Calu3 (cell line): ENCODE data around the gene QRFPR. TPM values are rescaled to one million over a fixed set of nuclear protein-coding genes. Genes with fewer than 3 reads are reported as not detected.

Source experiments
- BruUV-seq: library from RNA; stranded (reverse); fragments of 400-500 nt; replicated peaks from 2 replicates; lab custom pipeline; 2021; lab: Mats Ljungman, UMichigan
- CTCF ChIA-PET: fragments of 300-600 bp; sonication (Branson Sonifier 250); formaldehyde crosslinking; loops from one replicate; lab custom pipeline; 2022; ENCODE audit warnings: antibody characterized with exemption; lab: Charles Lee
- DNase-seq: peaks from one replicate; pipeline ENCODE4 v3.0.0; 2022
- H3K27ac Mint-ChIP-seq: one replicate; pipeline ENCODE4 v1.8.0; 2022; ENCODE audit warnings: mixed read lengths; ENCODE audit not compliant: unreplicated experiment
- H3K27me3 Mint-ChIP-seq: one replicate; pipeline ENCODE4 v1.8.0; 2022; ENCODE audit warnings: mixed read lengths; ENCODE audit not compliant: unreplicated experiment
- H3K36me3 Mint-ChIP-seq: one replicate; pipeline ENCODE4 v1.8.0; 2022; ENCODE audit warnings: mild to moderate bottlenecking, moderate library complexity, mixed read lengths; ENCODE audit not compliant: insufficient read depth, unreplicated experiment
- H3K4me1 Mint-ChIP-seq: one replicate; pipeline ENCODE4 v1.8.0; 2022; ENCODE audit warnings: mild to moderate bottlenecking, low read depth, mixed read lengths; ENCODE audit not compliant: unreplicated experiment
- H3K4me3 Mint-ChIP-seq: one replicate; pipeline ENCODE4 v1.8.0; 2022; ENCODE audit warnings: mild to moderate bottlenecking, low read depth, moderate library complexity, mixed read lengths; ENCODE audit not compliant: unreplicated experiment
- H3K9me3 Mint-ChIP-seq: one replicate; pipeline ENCODE4 v1.8.0; 2022; ENCODE audit warnings: low read depth, mixed read lengths; ENCODE audit not compliant: unreplicated experiment
- intact Hi-C: fragments of 100-400 bp; cut with micrococcal nuclease; formaldehyde crosslinking; loops from one replicate; pipeline ENCODE4 v1.10.0; 2022; ENCODE audit not compliant: unreplicated experiment
- total RNA-seq: library from RNA; stranded (reverse); gene quantifications from 2 replicates; pipeline ENCODE4 v1.2.3, GENCODE V29; 2022
- TF ChIP-seq, protein P1 (sequence below): fragments of 200-600 bp; IDR thresholded peaks from one replicate; pipeline ENCODE4 v1.8.0; 2022; ENCODE audit warnings: antibody characterized with exemption; ENCODE audit not compliant: unreplicated experiment

QRFPR gene
- total RNA-seq, 1 experiment from 2014 or later, result 1.0 TPM

DNA sequence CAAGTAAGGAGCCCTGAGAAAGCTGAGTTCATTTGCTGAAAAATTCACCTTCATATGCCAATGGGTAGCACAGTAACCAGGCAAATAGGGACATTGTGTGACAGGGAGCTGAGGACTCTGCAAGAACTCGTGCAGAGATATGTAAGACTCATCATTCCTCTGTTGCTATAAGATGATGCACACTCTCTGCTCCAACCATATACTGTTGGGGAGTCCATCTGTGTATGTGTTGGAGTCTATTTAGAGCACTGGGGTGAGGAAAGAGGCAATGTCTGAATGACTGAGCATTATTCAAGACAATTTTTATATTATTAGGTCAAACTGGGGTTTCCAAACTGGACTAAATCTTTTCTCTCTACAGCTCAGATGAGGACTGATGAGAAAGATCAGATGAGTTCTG, 100.4 kb downstream of the QRFPR start:
- Mint-ChIP-seq H3K27ac (no peak overlapping the region), H3K4me1 (peaks cover 13% of the 10 kb centered on the region), H3K27me3 (no peaks in the 10 kb centered on the region), H3K9me3 (no peaks in the 10 kb centered on the region), H3K36me3 (no peaks in the 10 kb centered on the region), H3K4me3 (no peak overlapping the region)
- intact Hi-C loops, result no loop called here
- CTCF ChIA-PET, result no interaction called here
- DNase-seq, result no peak
- TF ChIP-seq, protein P1, sequence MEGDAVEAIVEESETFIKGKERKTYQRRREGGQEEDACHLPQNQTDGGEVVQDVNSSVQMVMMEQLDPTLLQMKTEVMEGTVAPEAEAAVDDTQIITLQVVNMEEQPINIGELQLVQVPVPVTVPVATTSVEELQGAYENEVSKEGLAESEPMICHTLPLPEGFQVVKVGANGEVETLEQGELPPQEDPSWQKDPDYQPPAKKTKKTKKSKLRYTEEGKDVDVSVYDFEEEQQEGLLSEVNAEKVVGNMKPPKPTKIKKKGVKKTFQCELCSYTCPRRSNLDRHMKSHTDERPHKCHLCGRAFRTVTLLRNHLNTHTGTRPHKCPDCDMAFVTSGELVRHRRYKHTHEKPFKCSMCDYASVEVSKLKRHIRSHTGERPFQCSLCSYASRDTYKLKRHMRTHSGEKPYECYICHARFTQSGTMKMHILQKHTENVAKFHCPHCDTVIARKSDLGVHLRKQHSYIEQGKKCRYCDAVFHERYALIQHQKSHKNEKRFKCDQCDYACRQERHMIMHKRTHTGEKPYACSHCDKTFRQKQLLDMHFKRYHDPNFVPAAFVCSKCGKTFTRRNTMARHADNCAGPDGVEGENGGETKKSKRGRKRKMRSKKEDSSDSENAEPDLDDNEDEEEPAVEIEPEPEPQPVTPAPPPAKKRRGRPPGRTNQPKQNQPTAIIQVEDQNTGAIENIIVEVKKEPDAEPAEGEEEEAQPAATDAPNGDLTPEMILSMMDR, result no peak
- BruUV-seq, result no TSS peak

DNA sequence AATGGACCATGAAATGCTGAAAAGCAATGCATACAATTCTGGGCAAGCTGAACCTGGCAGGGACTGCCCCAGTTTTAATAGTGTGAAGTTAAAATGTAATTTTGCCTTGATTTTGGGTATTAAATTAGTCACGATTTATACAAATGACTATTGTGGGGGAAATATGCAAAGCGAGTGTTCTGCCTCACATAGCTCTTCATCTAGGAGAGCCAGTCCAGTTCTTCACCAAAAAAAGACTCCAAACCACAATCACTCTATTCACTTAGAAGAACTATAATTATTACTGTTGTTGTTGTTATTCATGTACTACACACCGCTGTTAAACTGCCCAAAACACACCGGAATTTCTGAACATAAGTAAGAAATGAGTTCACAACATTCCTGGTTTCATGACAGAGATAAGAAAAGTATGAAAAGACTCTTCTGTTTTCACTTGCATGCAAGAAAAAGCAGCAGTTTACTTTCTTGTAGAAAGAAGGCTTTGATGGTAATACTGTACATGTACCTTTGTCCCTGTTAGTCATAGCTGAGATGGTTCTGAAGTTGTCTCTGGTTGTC, 101.9 kb downstream of the QRFPR start:
- Mint-ChIP-seq H3K27me3 (no peaks in the 10 kb centered on the region), H3K4me1 (peaks cover 13% of the 10 kb centered on the region), H3K9me3 (no peaks in the 10 kb centered on the region), H3K36me3 (no peaks in the 10 kb centered on the region), H3K27ac (no peak overlapping the region), H3K4me3 (no peak overlapping the region)
- TF ChIP-seq, protein P1, result no peak
- intact Hi-C loops, result no loop called here
- BruUV-seq, result no TSS peak
- no peak for DNase-seq
- CTCF ChIA-PET, result no interaction called here

Other genes starting within 250 kb of the QRFPR start
- gene TNIP3, start 216.7 kb downstream of the QRFPR start, total RNA-seq, result not detected in 2 replicates